Measurements from ENCODE around the gene TRIM40.

The TRIM40 gene, protein sequence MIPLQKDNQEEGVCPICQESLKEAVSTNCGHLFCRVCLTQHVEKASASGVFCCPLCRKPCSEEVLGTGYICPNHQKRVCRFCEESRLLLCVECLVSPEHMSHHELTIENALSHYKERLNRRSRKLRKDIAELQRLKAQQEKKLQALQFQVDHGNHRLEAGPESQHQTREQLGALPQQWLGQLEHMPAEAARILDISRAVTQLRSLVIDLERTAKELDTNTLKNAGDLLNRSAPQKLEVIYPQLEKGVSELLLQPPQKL

DNA sequence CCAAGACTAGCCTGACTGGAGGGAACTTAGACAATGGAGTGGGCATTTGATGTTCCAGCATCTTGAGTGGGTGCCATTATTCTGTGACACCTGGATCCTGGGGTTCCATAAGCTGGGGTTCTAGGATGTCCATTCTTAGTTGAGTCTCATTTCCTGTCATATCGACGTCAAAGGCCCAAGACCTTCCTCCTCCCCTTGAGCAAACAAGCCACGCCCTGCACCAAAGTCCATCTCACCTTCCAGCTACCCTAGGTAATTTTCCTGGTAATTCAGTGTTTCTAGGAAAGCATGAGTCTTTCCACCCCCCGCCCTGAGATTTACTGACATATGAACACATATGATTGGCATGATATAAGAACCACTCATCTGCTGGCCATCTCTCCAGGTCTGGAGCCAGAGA lies at the start of gene TRIM40:
Gene TRIM40, plus strand, starts transcription at position 384 of the 400 bp plus-strand sequence. CDS start 897 bp downstream, outside the sequence.
- no peak for DNase-seq

DNA sequence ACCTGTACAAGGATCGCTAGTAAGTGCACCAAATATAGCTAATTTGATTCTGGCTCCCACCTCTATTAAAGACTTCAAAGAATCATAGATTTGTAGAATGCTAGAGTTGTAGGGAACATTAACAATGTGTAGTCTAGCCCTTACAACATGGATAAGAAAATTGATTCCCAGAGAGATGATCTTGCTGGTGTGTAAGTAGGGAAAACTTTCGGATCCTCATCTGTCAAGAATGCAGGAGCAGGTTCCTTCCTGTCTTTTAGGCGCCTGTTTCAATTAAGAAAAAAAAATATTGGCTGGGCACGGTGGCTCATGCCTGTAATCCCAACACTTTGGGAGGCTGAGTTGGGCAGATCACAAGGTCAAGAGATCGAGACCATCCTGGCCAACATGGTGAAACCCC lies 48.1 kb upstream of the TRIM40 start:
- DNase-seq, result no peak

DNA sequence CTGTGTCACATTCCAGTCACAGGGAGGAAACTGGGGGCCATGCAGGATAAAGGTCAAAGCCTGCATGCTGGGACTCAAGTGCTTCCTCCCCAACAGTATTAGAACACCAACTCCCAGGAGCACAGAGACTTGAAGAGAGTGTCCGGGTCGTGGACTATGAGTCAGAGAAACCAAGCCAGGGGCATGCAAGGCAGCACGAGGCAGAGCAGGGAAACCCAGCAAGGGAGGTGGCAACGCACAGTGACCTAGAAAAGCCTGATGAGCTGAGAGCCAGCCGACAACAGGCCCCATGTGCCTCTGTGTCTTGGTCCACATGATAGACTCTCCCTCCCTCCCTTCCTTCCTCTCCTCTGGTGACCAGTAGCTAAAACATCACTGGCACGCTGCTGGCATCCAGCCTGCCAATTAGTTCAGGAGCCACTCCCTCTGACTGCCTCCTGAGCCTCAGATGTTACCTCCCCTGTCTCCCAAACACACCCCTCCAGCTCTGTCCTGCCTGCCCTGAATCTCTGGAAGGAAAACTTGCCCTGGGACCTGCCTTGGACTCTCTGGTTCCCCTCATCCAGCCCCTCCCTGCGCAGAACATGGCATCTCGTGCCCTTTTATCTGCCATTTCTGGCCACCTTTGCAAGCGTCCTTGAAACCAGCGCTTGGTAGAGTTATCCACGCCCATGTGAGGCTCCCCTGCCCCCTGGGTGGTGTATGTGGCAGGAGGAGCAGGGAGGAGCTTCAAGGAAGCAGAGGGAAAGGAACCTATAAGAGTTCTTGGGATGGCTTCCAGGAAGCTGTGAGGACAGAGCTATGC lies 44.2 kb upstream of the TRIM40 start:
- no peak for DNase-seq

DNA sequence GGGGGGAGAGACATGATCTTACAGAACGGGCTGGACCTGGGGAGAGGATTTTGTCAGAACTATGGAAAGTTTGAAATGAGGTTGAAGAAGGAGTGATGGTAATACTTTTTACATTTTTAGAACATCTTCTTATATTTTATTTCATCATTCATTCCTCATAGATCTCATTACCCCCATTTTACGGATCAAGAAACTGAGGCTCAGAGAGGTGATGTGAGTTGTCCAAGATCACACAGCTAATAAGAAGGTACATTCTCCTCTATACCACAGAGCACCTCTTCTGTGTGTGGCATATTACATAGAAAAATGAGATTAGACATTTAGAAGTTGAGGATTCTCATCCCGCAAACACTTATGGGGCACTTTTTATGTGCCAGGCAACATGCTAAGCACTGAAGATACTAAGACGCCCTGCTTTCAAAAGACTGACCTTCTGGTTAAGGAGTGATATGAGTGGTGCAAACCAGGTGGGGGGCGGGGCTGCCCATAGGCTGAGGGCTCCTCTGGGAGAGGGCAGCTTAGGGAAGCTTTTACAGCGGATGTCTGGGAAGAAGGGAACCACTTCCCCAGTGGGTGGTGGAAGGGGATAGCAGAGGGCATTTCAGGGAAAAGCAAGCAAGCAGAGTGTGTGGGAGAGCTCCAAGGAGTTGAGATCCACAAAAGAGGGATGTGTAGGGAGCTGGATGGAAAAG lies 42.9 kb upstream of the TRIM40 start:
- no peak for DNase-seq

DNA sequence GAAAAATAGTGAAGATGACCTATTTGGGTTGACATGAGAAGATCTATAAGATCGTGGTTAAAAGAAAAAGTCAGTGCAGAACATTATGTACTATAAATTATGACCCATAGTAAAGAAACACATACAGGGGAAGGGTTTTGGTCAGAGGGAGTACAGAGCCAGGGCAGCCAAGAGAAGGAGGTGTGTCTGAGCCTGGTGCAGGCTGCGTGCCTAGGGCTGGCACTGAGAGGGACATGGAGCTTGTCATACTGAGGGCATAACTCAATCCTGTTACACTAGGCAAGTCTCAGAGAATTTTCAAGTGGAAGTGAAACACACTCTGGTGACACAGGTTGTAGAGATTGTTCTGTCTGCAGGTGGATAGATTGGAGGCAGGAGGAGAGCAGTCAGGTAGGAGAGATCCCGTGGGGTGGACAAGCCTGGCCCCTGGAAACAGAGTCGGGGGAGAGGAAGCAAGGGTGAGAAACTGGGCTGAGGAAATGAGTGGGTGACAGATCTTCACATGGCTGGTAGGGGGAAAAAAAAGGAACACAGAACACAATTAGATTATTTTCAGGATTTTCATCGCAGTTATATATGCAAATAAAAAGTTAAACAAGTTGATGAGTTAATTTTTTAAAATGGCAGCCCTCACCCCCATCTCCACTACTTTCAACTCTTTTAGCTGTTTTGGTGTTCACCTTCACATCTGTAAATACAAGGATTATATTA lies 41.8 kb upstream of the TRIM40 start:
- DNase-seq, result no peak

DNA sequence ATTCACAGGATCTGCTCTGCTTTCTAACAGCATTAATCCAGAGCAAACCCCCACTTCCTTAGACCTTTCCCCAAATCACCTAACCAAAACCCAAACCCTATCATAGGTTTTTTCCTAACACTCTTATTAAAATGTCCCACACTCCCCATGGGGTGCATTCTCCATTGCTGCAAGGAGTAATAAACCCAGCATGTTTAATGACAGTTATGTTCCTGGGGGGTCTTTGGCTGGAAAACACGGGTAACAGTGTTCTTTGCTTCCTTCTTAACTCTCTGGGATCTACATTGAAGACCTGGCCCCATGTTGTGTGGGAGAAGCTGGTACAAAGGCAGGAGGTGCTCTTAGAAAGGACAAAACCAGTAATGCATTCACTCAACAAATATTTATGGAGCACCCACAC lies 39.1 kb upstream of the TRIM40 start:
- no peak for DNase-seq

DNA sequence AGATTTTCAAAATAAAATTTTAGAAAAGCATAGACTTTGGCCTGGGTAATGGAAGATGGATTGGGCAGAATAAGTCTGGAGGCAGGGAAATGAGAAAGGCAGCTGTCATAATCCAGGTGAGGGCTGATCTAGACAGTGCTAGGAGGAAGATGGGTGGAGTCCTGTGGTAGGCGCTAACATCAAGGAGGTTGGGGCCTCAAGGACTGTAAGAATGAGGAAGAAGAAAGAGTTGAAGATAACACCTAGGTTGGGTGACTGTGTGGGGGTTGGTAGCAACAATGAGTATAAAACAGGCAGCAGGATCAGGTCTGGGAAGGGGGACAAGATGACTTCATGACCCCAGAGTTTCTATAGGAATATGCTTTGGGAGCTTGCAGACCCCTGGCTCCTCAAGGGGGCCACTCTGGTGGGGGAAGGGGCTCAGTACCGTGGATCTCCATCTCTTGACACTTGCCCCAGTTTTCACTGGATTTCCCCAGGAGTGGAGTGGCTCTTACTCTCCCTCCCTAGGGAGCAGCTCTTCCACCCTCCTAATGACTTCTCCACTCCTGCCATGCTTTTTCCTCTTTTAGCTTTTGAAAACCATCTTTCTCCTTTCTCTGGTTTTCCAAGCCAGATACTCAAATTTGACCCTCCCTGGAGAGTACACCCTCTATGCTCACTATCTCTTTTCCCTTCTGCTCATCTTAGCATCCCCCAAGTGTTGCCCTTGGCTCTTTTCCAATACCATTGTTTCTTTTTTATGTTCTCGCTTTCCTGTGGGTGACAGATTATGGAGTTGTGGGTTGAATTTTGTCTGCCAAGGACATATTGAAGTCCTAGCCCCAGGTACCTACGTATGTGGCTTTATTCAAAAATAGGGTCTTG lies 37.8 kb upstream of the TRIM40 start:
- DNase-seq, result no peak

DNA sequence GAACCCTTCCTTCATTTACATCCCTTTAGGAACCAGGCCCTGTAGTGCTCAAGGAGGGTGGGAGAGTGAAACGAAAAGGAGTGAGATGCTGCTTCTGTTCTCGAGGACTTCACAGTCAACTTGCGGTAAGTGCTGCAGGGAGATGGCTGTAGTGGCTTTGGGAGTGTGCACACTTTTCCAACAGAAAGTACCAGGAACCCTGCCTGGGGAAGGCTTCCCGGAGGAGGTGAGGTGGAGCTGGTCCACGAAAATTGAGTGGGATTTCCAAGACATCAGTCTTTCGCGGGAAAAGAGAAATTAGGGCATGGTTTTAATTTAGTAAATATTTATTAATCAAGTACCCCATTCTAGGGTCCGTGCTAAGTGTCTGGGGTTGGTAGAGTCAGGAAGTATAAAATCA lies 35.8 kb upstream of the TRIM40 start:
- DNase-seq, result no peak

DNA sequence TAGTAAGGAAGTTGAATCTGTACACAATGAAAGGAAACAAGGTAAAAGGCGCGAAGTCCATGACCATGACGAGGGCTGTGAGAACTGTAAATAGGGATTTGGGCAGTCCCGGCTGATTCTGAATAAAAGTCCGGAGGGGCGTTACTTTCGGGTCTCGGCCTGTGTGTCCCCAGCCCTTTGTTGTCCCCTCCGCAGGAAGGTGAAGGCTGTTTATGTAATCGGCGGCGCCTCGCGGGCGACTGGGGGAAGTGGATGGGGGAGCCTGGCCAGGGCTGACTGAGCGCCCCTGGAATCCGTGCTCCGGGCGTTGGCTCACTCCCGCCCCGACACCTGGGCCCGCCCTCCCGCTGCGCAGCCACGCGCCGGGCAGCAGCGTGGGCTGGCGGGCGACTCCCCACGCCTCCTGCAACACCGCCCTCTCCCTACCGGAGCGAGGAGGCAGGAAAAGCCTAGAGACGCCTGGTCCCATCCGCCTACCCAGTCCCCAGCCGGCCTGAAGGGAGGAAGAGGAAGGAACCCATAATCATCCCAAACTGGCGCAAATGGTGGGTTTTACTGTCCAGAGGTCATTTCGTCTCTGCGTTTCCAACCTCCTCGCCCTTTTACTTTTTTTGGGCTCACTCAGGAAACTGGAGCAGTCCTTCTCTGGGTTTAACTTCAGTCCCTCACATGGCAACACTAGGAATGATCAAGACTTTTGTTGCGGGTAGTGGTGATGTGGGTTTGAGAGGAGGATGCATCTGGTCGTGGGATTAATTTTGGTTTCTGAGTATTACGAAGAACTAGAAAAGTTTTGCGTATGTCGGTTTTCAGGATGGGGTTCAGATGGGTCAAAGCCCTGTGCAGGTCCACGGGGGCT lies 35.1 kb upstream of the TRIM40 start:
- DNase-seq, result no peak

DNA sequence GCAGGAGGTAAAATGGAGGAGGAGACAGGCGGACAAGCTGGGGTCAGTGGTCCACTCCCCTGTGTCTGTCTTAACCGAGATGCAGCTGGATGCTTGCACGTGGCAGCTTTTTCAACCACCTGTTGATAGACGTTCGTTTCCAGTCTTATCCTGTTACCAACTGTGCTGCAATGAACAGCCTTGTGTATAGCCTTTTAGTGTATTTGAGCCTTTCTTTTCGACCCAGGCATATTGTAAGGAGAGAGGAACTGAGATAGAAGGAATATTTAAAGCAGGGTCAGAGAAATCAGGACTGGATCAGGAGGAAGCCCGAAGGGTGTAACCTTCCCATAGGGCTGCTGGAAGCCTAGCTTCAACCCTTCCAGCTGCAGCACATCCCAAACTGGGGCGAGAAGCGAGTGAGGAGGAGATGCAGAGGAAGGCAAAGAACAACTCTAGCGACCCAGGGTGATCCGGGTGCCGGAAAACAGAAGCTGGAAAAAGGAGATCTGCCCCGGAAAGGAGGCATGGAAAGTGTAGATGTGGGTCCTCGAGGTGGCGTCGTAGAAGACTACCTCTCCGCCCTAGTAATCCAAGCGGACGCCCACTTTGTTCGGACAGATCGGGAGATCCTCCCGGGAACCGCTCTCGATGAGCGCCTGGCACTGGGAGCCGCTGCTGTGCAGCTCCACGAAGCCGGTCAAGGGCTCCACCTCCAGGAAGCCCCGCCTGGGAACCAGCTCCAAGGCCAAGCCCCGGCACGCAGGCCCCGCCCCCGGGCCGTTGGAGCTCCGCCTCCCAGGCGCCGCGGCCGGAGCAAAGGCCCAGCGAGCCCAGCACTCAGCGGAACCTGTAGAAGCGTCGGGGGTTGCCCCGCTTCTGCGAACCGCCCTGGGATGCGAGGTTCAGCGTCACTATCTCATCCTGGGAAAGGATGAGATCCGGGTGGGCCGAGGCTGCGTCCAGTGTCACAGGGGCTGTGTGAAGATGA lies 34.2 kb upstream of the TRIM40 start:
- peak; percentile 84 for DNase-seq

DNA sequence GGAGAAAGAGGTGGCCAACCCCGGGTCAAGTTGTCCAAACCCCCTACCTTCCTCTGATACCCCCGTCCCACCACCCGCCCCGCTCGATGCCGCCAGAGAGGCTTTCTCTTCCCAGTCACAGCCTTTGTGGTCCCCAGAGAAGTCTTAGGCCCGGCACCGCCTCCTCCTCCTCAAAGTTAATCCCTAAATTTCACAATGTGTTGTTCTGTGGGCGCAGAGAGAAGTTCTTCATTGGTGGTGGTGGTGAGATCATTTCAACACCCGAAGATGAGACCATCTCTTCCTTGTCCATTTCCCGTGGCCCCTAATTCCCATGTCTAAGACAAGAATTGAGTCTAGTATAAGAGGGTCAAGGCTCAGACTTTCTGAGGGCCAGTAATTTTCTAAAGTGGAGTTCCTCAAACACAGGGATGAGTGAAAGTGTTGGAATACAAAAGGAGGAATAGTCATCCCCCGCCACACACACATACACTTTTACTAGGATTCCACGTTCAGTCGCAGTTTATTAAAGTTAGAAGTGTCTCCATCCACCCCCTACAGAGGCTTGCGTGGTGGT lies 33.4 kb upstream of the TRIM40 start:
- no peak for DNase-seq

DNA sequence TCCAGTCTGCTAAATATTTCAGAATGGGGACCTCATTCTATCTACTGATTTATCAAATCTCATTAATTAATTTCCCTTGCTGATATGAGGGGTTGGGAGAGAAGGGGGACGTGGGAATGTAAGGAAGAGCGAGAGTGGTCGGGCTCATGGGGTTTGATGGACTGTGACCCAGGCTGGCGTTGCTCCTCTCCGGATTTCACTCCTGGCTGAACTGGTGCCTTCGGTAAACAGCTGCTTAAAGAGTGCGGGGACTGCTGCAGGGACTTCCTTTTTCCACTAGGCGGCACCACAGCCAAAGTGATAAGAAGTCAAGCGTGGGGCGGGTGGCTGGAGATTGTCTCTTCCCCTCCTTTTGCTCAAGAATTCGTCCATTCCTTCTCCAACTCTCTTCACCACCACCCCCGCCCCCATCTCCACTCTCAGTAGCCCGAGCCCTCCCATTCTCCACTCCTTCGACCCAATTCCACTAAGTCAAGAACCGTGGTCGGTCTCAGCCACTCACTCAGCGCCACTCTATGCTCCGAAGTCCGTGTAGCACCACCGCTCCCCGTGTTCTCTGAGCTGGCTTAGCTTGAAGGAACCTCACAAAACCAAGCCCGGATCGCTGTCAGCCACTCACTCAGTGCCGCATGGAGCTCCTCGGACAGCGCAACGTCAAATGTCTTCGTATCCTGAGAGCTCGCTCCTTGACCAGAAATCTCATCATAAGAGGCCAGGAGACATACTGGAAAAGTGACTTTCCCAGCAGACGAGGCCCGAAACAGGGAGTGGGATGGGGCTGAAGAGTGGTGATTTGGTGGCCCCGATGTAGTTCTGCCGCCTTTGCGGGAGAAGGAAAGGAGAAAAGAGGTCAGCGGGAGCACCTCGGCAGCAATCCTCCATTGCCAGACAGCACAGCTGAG lies 32.7 kb upstream of the TRIM40 start:
- DNase-seq, result peak; percentile 86

DNA sequence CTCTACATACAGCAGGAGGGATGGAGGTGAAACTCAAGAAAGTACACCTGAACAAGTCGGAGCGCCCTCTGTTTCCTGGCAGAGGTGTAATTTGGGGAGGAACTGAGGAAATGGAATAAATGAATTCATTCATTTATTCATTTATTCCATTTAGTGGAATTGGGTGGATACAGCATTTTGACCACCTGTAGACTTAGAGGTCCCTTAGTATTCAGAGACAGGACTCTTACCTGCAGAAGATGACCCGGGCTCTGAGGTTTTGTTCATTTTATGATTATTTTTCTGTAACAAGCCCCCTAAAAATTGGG lies 32.1 kb upstream of the TRIM40 start:
- DNase-seq, result no peak

DNA sequence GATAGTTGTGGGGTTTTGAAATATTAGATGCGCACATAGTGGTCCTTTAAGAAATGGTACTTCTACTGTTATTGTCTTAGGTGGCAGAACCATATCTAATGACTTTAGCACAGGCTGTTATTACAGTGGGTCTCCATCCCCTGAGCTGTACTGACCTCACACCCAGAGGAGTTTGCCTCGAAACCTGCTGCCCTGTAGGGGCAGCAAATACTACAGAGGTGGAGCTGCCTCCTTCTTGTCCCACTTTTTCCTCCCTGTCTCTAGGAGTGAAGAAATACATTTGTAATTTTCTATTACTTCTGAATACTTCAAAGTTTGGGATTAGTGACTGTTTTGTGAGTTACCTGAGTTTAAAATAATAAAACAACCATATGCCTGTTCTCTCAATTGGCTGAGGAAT lies 31.3 kb upstream of the TRIM40 start:
- no peak for DNase-seq

DNA sequence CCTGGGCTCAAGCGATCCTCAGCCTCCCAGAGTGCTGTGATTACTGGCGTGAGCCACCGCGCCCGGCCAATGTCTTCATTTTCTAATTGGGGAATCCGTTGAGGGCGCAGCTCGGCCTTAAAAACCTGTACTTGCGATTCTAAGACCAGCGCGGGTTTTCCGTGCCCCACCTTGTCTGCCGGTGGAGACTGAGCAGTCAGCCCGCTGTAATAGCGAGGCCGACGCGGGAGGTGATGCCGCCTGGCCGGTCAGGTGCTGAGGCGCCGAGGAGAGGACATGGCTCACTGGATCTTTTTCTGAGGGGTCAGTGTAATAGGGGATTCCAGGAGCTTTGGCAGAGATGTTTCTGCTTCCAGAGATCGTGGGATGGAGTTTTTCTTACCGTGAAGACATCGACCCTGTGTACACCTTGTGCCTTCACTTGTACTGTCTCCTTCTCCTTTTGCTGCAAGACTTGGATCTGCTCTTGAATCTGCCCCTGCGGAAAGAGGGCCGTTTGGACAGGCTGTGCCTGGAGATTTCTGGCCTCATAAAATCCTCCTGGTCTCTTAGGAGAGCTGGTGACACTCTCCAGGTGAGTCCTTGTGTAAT lies 24.6 kb upstream of the TRIM40 start:
- DNase-seq, result no peak

DNA sequence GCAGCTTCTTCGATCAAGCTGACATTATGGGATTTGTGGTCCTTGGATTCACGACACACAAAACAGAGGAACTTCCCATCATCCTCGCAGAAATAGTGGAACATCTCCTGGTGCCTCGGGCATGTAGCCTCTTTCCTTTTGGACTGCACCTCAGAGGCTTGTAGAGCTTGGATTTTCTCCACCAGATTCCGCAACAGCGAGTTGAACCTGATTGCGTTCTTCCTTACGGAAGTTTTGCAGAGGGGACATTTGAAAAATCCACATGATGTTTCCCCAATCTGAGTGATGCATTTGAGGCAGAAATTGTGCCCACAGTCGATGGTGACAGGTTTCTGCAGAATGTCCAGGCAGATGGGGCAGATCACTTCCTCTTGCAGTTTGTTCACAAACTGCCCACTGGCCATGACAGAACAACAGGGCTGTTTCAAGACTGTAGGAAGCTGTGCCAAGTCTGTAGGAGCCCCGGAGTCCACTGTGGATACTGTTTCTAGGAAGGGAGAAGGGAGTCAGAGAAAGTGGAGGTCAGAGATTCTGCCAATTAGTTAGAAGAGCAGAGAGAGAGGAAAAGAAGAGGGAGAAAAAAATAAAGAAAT lies 23.4 kb upstream of the TRIM40 start:
- DNase-seq, result no peak

DNA sequence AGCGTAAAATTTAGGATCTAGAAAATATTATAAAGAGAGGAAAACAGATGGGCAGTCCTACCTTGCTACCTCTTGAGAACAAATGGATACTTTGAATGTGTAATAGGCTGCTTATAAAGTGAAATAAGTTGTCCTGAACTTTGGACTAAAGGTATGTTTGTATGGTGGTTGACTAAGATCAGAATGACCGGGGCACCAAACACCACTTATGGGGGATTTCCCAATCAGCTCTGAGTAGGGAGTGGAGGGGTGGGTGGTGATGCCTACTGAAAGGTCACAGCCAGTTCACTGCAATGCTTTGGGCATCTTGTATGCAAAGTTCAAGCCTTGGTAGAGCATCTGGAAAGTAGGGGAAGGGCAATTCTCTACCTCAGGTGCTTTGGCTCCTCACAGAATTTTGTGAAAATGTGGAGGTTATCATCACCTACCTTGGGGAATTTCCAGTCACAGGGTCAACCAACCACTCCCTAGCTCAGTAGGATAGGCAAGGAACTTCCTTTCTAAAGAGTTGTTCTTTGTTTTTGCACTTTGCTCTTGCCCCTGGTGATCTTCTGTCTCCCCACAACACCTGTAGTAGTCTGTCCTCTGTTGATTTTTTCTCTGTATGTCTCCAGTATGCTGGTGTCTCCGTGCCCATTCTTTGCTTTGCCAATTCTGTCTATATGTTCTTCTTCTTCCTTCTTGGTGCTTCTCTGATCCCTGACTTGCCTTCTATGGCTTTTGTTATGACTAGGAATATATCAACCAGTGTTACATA lies 22.8 kb upstream of the TRIM40 start, which contains the start of gene TRIM31:
Gene TRIM31, minus strand, starts transcription at position 88 of the 757 bp plus-strand sequence. CDS start 285 bp downstream, outside the sequence.
- DNase-seq, result no peak

Data from midbrain (tissue), 1 donor.